ENCODE data around the gene IL27RA.

DNA sequence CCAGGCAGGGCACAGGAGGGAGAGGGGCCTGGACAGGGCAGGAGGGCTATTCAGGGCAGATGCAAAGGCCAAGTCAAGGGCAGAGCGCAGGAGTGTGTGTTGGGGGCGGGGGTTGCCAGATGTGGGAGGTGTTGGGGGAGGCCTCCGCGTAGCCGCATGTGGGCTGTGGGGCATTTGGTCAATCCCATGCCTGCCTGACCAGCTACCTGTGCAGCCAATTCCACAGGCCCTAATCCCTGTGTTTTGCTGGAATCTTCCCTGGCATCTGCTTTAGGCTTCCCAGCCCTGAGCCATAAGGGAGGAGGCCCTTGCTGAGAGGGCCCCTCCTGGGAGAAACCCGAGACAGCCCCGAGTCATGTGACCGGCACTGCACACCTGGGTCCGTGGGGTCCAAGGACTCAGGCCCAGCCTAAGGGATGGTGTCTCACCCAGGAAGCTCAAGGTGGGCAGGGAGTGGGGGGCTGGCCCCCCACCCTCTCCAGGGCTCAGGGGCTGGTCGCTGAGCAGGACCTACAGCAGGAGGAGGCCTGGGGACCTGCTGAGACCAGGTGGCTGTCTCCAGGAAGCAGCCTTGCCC lies 45.7 kb upstream of the IL27RA start:
- TF ChIP-seq, protein P1, sequence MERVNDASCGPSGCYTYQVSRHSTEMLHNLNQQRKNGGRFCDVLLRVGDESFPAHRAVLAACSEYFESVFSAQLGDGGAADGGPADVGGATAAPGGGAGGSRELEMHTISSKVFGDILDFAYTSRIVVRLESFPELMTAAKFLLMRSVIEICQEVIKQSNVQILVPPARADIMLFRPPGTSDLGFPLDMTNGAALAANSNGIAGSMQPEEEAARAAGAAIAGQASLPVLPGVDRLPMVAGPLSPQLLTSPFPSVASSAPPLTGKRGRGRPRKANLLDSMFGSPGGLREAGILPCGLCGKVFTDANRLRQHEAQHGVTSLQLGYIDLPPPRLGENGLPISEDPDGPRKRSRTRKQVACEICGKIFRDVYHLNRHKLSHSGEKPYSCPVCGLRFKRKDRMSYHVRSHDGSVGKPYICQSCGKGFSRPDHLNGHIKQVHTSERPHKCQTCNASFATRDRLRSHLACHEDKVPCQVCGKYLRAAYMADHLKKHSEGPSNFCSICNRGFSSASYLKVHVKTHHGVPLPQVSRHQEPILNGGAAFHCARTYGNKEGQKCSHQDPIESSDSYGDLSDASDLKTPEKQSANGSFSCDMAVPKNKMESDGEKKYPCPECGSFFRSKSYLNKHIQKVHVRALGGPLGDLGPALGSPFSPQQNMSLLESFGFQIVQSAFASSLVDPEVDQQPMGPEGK (CRISPR knock-in tag; IDR thresholded peaks at IDR 0.05; ENCODE audit: borderline replicate concordance) = no peak
- TF ChIP-seq, protein P2, sequence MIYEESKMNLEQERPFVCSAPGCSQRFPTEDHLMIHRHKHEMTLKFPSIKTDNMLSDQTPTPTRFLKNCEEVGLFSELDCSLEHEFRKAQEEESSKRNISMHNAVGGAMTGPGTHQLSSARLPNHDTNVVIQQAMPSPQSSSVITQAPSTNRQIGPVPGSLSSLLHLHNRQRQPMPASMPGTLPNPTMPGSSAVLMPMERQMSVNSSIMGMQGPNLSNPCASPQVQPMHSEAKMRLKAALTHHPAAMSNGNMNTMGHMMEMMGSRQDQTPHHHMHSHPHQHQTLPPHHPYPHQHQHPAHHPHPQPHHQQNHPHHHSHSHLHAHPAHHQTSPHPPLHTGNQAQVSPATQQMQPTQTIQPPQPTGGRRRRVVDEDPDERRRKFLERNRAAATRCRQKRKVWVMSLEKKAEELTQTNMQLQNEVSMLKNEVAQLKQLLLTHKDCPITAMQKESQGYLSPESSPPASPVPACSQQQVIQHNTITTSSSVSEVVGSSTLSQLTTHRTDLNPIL (CRISPR knock-in tag; IDR thresholded peaks at IDR 0.05; ENCODE audit: low read depth) = no peak
- TF ChIP-seq ZC3H10 (CRISPR knock-in tag; IDR thresholded peaks at IDR 0.05) = no peak
